GM19455 (cell line): ENCODE measurements around the gene PNPLA1.

Experiments
- ATAC-seq: cut with Tn5 transposase; IDR thresholded peaks from one replicate; pipeline ENCODE4 v1.9.1; 2021; ENCODE audit not compliant: unreplicated experiment

PNPLA1 gene

GRCh38 chr6:36245572-36246061, 24.2 kb upstream of the PNPLA1 start:
- no peak for ATAC-seq

- no peak for ATAC-seq
Observed at GRCh38 chr6:36246506-36247268, 23.2 kb upstream of the PNPLA1 start.

- no peak for ATAC-seq
Observed at GRCh38 chr6:36247693-36248092, 22.2 kb upstream of the PNPLA1 start.

- no peak for ATAC-seq
Observed at GRCh38 chr6:36248980-36249379, 20.9 kb upstream of the PNPLA1 start.

- no peak for ATAC-seq
Observed at GRCh38 chr6:36249536-36249935, 20.3 kb upstream of the PNPLA1 start.

- ATAC-seq, result no peak
Observed at GRCh38 chr6:36252005-36252404, 17.9 kb upstream of the PNPLA1 start.

GRCh38 chr6:36263390-36264000, 6.4 kb upstream of the PNPLA1 start:
- ATAC-seq, result no peak

GRCh38 chr6:36265744-36266143, 4.1 kb upstream of the PNPLA1 start:
- ATAC-seq, result no peak

GRCh38 chr6:36266913-36267644, 2.8 kb upstream of the PNPLA1 start:
- no peak for ATAC-seq

GRCh38 chr6:36267731-36268477, 2.0 kb upstream of the PNPLA1 start:
- no peak for ATAC-seq

- no peak for ATAC-seq
Observed at GRCh38 chr6:36268478-36269275, 1.2 kb upstream of the PNPLA1 start.

GRCh38 chr6:36272234-36272633, 2.4 kb downstream of the PNPLA1 start:
- no peak for ATAC-seq

GRCh38 chr6:36273067-36273466, 3.2 kb downstream of the PNPLA1 start:
- ATAC-seq, result no peak

- no peak for ATAC-seq
Observed at GRCh38 chr6:36273802-36274514, 4.1 kb downstream of the PNPLA1 start.

GRCh38 chr6:36276581-36277536, 7.0 kb downstream of the PNPLA1 start:
- no peak for ATAC-seq

GRCh38 chr6:36277946-36278470, 8.1 kb downstream of the PNPLA1 start:
- ATAC-seq, result no peak

- ATAC-seq, result no peak
Observed at GRCh38 chr6:36280467-36280866, 10.6 kb downstream of the PNPLA1 start.

GRCh38 chr6:36280983-36281382, 11.1 kb downstream of the PNPLA1 start:
- no peak for ATAC-seq
